ENCODE measurements around the gene XPNPEP2. TPM values are rescaled to one million over a fixed set of nuclear protein-coding genes. Genes with fewer than 3 reads are reported as not detected.

XPNPEP2 gene
- total RNA-seq, 1 donor from 2014 or later: not detected

DNA sequence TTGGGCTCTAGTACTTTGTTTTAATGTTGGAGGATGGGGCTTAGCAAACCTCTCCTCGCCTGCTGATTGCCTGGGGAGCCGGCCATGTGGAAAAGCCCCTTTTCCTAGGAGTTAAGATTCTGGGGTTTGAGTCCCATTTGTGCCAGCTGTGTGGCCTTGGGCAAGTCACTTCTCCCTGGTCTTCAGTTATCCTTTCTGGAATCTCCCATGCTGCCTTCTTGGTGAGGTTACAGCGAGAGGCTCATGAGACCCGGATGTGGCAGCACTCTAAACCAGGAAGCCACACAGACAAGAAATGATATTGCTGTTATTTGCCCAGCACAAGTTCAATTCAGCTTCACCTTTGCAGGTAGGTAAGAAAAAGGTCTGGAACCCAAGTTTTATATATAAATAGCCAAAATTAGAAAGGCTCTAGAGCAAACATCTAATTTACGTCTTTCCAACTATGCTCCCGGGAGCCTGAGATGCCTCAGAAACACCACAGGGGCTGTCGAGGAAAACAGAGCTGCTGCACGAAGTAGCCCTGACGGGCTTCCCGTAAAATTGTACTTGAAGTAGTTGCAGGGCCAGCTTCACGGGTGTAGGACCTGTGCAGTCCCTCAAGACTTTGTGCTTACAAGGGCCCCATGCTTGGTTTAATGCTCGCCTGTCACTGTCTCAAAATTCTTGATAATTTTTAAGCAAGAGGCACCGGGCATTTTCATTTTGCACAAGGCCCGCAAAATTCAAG, 32.7 kb downstream of the XPNPEP2 start:
- Mint-ChIP-seq H3K36me3 (ENCODE audit: unreplicated experiment) (no peaks in the 10 kb centered on the region), H3K27ac (ENCODE audit: unreplicated experiment) (no peak overlapping the region), H3K9me3 (ENCODE audit: unreplicated experiment) (no peaks in the 10 kb centered on the region), H3K27me3 (ENCODE audit: unreplicated experiment) (peaks cover 2% of the 10 kb centered on the region), H3K4me1 (ENCODE audit: low read depth, unreplicated experiment) (no peaks in the 10 kb centered on the region), H3K4me3 (ENCODE audit: unreplicated experiment) (no peak overlapping the region)
- no peak for DNase-seq
- TF ChIP-seq, protein P1, sequence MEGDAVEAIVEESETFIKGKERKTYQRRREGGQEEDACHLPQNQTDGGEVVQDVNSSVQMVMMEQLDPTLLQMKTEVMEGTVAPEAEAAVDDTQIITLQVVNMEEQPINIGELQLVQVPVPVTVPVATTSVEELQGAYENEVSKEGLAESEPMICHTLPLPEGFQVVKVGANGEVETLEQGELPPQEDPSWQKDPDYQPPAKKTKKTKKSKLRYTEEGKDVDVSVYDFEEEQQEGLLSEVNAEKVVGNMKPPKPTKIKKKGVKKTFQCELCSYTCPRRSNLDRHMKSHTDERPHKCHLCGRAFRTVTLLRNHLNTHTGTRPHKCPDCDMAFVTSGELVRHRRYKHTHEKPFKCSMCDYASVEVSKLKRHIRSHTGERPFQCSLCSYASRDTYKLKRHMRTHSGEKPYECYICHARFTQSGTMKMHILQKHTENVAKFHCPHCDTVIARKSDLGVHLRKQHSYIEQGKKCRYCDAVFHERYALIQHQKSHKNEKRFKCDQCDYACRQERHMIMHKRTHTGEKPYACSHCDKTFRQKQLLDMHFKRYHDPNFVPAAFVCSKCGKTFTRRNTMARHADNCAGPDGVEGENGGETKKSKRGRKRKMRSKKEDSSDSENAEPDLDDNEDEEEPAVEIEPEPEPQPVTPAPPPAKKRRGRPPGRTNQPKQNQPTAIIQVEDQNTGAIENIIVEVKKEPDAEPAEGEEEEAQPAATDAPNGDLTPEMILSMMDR (IDR thresholded peaks at IDR 0.05; ENCODE audit: partially characterized antibody, unreplicated experiment): no peak

GRCh38 chrX:129772796-129773431, 34.1 kb downstream of the XPNPEP2 start:
- no peak for DNase-seq
- Mint-ChIP-seq H3K4me1 (ENCODE audit: low read depth, unreplicated experiment) (no peaks in the 10 kb centered on the region), H3K27me3 (ENCODE audit: unreplicated experiment) (peaks cover 2% of the 10 kb centered on the region), H3K36me3 (ENCODE audit: unreplicated experiment) (no peaks in the 10 kb centered on the region), H3K4me3 (ENCODE audit: unreplicated experiment) (no peak overlapping the region), H3K27ac (ENCODE audit: unreplicated experiment) (no peak overlapping the region), H3K9me3 (ENCODE audit: unreplicated experiment) (no peaks in the 10 kb centered on the region)
- TF ChIP-seq, protein P1 (IDR thresholded peaks at IDR 0.05; ENCODE audit: partially characterized antibody, unreplicated experiment): no peak

- no peaks in the 10 kb centered on the region for H3K36me3 Mint-ChIP-seq (ENCODE audit: unreplicated experiment)
- peaks cover 2% of the 10 kb centered on the region for H3K27me3 Mint-ChIP-seq (ENCODE audit: unreplicated experiment)
- TF ChIP-seq, protein P1 (IDR thresholded peaks at IDR 0.05; ENCODE audit: partially characterized antibody, unreplicated experiment): no peak
- no peak overlapping the region for H3K27ac Mint-ChIP-seq (ENCODE audit: unreplicated experiment)
- no peaks in the 10 kb centered on the region for H3K4me1 Mint-ChIP-seq (ENCODE audit: low read depth, unreplicated experiment)
- H3K9me3 Mint-ChIP-seq (ENCODE audit: unreplicated experiment): no peaks in the 10 kb centered on the region
- no peak overlapping the region for H3K4me3 Mint-ChIP-seq (ENCODE audit: unreplicated experiment)
- no peak for DNase-seq
These were observed 35.1 kb downstream of the XPNPEP2 start for GRCh38 chrX:129773649-129774458.

- Mint-ChIP-seq H3K36me3 (ENCODE audit: unreplicated experiment) (no peaks in the 10 kb centered on the region), H3K4me3 (ENCODE audit: unreplicated experiment) (no peak overlapping the region), H3K27ac (ENCODE audit: unreplicated experiment) (no peak overlapping the region), H3K4me1 (ENCODE audit: low read depth, unreplicated experiment) (no peaks in the 10 kb centered on the region), H3K9me3 (ENCODE audit: unreplicated experiment) (peaks cover 3% of the 10 kb centered on the region), H3K27me3 (ENCODE audit: unreplicated experiment) (peaks cover 3% of the 10 kb centered on the region)
- DNase-seq: no peak
- TF ChIP-seq, protein P1 (IDR thresholded peaks at IDR 0.05; ENCODE audit: partially characterized antibody, unreplicated experiment): no peak
These were observed 38.6 kb downstream of the XPNPEP2 start for GRCh38 chrX:129777218-129778030.
